Measurements from ENCODE around the gene EXOC4.

Gene EXOC4

DNA sequence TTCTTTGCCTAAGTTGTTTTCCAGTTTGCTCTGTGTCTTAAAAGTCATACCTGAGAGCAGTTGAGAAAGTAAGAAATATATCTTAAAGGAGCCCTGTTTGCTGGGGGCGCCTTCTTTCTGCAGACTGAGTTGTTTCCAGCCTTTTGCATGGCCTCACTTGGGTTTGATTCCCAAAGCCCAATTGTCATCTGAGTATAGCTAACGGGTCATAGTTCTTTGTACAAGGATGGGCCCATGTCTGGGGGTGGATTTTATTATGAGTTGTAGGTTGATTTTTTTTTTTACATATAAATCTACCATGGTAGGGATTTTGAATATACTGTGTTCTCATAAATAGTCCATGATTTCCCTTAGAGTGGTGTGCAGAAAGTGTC lies 555.6 kb downstream of the EXOC4 start:
- Histone ChIP-seq H3K27ac (no peak overlapping the region), H3K4me3 (no peak overlapping the region)
- DNase-seq (ENCODE audit: low spot score): no peak
- no peak for TF ChIP-seq CTCF (IDR thresholded peaks at IDR 0.05)

DNA sequence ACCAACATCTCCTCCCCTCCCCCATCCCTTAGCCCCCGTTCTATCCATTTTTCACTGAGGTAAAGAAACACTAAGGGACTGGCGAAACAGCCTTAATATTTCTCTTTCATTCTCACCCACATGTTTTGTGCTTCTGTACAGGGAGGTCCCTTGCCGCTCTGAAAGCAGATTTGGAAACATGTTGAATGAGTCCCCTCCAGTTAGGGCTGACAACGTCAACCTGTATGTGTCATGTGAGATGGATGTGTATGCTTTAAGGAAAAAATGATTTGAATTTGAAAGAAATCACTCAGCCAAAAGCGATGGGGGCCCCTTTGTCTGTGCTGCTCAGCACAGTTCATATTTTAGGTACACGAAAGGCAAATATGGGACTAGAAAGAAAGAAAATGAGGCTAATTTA lies 560.0 kb downstream of the EXOC4 start:
- H3K27ac ChIP-seq: no peak overlapping the region
- TF ChIP-seq CTCF (IDR thresholded peaks at IDR 0.05): no peak
- DNase-seq (ENCODE audit: low spot score): no peak
- H3K4me3 ChIP-seq: no peak overlapping the region

DNA sequence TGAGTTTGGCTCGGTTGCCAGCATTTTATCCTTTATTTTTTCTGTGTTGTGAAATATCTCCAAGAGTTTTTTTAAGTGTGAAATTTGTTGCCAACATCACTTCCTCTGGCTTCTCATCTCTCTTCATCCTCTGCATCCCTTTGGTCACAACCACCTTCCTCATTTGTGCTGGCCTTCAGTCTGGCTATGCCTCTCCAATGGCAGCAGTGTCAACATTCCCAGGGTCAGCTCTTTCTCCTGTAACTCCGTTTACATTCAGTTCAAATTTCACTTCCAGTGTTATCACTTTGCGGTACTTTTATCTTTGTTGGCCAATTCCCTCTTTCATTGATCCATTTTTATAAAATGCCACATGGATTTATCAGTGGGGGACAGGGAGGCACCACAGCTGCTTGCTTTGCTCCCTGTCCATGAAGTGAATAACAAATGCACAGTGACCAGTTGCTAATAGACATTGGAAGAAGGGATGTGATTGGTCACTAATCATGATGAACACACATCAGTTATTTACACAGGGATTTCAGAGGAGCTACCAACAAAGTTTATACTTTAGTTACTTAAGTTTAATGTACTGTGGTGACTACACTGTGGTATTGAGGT lies 562.8 kb downstream of the EXOC4 start:
- Histone ChIP-seq H3K27ac (no peak overlapping the region), H3K4me3 (no peak overlapping the region)
- no peak for DNase-seq (ENCODE audit: low spot score)
- no peak for TF ChIP-seq CTCF (IDR thresholded peaks at IDR 0.05)

GRCh38 chr7:133819695-133820094 lies 566.8 kb downstream of the EXOC4 start:
- no peak for DNase-seq (ENCODE audit: low spot score)
- H3K27ac ChIP-seq: no peak overlapping the region
- no peak overlapping the region for H3K4me3 ChIP-seq
- no peak for TF ChIP-seq CTCF (IDR thresholded peaks at IDR 0.05)

DNA sequence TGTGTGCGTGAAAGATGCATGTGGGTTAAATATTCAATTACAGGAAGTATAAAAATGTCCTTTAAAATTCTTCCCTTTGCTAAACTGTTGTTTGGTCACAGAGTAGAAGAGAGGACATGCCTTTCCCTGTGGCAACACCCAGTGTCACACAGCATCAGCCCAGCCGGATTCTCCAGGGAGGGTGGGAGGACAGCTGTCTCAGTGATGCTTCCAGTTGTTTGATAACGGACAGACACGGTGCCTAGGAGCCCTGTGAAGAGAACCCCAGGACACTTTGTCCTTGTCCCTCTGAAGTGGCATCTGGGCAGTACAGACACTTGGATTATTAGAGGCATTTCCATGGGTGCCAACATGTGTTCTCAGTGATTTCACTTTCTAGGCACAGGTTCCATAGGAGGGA lies 567.7 kb downstream of the EXOC4 start:
- no peak for TF ChIP-seq CTCF (IDR thresholded peaks at IDR 0.05)
- no peak for DNase-seq (ENCODE audit: low spot score)
- Histone ChIP-seq H3K27ac (no peak overlapping the region), H3K4me3 (no peak overlapping the region)

GRCh38 chr7:133821171-133821570 lies 568.3 kb downstream of the EXOC4 start:
- H3K27ac ChIP-seq: no peak overlapping the region
- no peak for DNase-seq (ENCODE audit: low spot score)
- no peak overlapping the region for H3K4me3 ChIP-seq
- no peak for TF ChIP-seq CTCF (IDR thresholded peaks at IDR 0.05)

DNA sequence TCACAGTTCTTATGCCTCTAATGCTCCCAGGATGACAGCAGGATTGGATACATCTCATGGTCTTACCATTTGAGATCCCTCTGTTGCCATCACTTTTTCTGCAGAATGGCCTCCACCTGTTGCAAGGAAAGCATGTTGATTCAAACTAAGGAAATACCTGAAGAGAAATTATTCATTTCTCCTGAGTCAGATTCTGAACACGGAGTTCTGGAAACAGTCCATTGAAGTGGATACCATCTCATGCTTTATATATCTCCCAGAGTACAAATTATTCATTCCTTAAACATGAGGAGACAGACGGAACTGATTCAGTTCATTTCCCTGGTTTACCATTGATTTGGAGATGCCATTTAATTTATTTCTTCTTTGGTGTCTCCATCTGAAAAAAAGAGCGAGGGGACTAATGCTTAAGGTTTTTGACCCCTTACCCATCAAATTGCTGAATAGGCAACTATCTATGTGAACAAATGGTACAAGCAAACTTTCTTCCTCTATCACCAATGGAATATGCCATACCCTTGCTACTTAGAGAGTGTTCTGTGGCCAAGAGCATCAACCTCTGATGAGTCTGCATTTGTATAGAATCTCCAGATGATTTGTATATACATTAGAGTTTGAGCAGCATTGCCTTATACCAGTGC lies 569.2 kb downstream of the EXOC4 start:
- Histone ChIP-seq H3K4me3 (no peak overlapping the region), H3K27ac (no peak overlapping the region)
- no peak for TF ChIP-seq CTCF (IDR thresholded peaks at IDR 0.05)
- DNase-seq (ENCODE audit: low spot score): no peak

Data from coronary artery (tissue), 2 donors.